Omental fat pad (tissue), 4 donors: Measurements from ENCODE around the gene TPCN2. TPM values are rescaled to one million over a fixed set of nuclear protein-coding genes. Genes with fewer than 3 reads are reported as not detected.

Experiments used
- ATAC-seq: fragments of 150-250 bp; one replicate; pipeline ENCODE4 v1.9.1; 2016; ENCODE audit warnings: mild to moderate bottlenecking, moderate library complexity; ENCODE audit not compliant: low FRiP score
- DNase-seq: peaks from one replicate; pipeline ENCODE4 v3.0.0-alpha.2; 2019; ENCODE audit warnings: low spot score
- total RNA-seq, 4 donors: library from RNA; depleted of rRNA; stranded (reverse); fragments of >200 nt; gene quantifications; one replicate each; pipeline ENCODE4 v1.1.0, GENCODE V29; 2016
- TF ChIP-seq, protein P1 (sequence below), 3 donors: fragments of 450-650 bp; IDR thresholded peaks; one replicate each; pipeline ENCODE4 v1.5.1; 2016 to 2017; ENCODE audit warnings: antibody characterized with exemption in 3 of 3, mild to moderate bottlenecking in 3 of 3, moderate library complexity in 2 of 3

Gene TPCN2
- total RNA-seq, 4 donors from 2014 or later, result 11.8 to 23.3 (median 15.4) TPM

DNA sequence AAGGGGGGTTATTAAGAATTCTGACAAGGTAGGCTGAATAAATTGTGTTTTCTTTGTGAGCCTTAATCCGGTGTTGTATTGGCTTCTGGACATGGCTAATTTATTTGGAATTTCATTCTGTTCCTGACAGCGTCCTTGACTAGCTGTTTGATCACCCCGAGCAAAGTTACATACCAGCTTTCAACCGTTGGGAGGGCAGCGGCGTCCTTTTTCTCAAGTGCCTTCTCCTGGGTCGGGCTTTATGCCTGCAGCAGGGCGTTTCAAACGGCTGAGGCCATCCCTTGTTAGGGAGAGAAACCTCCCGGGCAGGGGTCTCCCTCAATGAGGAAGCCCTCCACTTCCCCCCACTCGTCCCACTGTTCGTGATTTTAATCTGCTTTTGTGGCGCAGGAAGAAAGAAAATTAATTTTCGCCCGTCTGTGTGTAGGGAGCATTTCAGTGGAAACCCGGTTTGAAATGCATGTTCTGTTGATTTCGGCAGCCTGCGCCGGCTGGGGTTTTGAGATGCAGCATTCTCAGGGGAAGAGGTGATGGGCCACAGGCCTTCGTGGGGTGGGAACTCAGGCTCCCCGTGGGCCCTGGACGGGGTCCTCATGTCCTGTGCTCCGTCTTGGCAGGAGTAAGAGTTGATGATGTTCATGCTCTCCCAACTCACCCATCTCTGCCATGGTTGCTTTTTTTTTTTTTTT is 104.1 kb downstream of the TPCN2 start:
- TF ChIP-seq, protein P1, sequence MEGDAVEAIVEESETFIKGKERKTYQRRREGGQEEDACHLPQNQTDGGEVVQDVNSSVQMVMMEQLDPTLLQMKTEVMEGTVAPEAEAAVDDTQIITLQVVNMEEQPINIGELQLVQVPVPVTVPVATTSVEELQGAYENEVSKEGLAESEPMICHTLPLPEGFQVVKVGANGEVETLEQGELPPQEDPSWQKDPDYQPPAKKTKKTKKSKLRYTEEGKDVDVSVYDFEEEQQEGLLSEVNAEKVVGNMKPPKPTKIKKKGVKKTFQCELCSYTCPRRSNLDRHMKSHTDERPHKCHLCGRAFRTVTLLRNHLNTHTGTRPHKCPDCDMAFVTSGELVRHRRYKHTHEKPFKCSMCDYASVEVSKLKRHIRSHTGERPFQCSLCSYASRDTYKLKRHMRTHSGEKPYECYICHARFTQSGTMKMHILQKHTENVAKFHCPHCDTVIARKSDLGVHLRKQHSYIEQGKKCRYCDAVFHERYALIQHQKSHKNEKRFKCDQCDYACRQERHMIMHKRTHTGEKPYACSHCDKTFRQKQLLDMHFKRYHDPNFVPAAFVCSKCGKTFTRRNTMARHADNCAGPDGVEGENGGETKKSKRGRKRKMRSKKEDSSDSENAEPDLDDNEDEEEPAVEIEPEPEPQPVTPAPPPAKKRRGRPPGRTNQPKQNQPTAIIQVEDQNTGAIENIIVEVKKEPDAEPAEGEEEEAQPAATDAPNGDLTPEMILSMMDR (IDR thresholded peaks at IDR 0.05), result no peak
- ATAC-seq (no peak), DNase-seq (no peak)

DNA sequence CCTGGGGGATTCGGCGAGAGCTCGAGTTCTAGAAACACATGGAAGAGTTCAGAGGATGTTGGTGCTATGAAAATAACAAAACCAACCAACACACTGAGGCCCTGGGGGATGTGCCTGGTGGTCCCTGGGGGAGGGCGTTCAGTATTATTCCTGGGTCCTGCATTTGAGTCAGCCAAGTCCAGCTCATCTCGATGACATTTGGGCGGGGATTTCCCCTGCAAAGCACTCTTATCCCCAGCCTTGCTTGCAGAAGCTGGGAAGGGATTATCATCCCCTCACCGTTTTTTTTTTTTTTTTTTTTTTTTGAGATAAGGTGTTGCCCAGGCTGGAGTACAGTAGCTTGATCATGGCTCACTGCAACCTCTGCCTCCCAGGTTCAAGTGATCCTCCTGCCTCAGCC is 104.9 kb downstream of the TPCN2 start:
- TF ChIP-seq, protein P1 (IDR thresholded peaks at IDR 0.05), result no peak
- DNase-seq (no peak), ATAC-seq (no peak)

DNA sequence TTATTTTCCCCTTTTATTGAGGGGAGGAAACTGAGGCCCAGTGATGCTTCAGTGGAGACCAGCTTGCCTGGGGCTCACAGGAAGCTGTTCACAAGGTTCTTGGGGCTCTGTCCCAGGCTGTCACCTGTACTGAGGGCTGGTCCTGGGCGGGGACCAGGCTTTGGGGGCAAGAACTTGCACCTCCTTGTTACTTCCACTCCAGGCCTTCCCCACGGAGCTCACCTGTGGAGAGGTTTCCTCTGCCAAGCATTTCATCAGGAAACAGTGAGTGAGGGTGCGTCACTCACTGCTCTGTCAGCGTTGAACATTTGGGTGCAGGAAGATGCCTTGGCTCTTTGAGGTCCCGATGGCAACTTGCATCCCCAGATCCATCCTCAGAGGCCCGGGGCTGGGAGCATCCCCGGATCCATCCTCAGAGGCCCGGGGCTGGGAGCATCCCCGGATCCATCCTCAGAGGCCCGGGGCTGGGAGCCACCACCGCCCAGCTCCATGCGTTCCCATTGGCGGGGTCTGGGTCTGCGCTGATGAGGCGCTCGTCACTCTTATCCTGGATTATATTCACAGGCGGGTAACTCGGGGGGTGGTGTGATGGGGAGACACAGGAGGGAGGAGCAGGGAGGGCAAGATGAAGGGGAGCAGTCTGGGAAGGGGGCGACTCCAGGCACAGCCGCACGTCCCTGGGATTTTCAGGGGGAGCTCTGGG is 105.6 kb downstream of the TPCN2 start:
- TF ChIP-seq, protein P1 (IDR thresholded peaks at IDR 0.05), result no peak
- no peak for ATAC-seq
- no peak for DNase-seq

DNA sequence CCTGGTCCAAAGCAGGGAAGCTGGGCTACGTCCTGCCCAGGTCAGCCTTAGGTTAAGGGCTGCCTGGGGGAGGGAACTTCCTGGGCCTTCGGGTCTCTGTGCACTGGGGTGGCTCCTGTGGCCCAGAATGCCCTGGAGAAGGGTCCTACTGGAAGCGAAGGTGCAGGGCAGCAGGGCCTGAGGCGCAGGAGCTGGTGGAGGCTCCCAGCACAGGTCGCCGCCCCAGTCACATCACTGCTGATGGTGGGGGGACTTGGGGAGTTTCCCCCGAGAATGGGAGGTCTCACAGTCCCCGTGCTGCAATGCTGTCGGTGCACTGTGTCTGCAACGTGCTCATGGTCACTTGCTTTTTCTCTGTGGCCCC is 106.2 kb downstream of the TPCN2 start:
- no peak for ATAC-seq
- TF ChIP-seq, protein P1 (IDR thresholded peaks at IDR 0.05), result no peak
- no peak for DNase-seq

DNA sequence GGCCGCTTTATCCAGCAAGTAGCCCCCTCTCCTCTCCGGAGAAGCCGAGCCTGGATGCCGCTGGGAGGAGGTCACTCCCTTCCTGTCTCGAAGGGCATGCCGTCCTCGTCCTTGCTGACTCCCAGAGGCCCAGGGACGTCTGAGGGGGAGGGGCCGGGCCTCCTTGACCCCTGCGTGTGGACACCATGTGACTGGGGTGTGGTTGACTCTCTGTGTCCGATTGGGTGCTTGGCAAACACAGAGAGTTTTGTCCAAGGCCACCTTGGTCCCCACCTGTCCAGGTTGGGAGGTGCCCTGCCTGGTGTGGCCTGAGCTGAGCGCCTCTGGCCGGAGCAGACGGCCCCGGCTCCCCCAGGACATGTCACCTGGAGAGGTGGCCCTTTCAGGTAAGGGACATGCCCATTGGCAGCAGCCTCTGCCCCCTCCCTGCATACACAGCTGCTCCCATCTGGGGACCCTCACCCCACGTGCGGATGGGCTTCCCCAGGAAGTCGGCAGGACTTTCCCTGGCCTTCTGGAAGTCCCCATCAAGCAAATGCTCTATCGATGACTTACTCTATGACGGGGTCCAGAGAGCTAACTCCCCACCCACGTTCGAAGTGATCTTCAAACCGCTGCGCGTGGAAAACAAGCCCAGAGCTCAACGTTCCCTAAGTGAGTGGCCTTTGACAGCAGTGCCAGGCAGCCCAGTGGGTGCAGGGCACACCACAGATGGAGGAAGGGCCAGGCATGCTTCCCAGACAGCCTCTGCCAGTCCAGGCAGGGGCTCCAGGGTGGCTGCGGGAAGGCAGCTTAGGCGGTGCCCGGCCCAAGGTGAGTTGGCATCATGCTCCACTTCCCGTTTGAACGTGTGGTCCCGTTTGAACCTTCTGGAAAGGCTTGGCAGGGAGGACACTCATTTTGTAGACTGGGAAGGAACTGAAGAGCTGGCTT is 106.8 kb downstream of the TPCN2 start, which contains the start of gene SMIM38:
SMIM38 (plus strand) TSS at position 634 of the 933 bp plus-strand sequence. CDS start 1,912 bp downstream, outside the sequence.
- DNase-seq, result no peak

DNA sequence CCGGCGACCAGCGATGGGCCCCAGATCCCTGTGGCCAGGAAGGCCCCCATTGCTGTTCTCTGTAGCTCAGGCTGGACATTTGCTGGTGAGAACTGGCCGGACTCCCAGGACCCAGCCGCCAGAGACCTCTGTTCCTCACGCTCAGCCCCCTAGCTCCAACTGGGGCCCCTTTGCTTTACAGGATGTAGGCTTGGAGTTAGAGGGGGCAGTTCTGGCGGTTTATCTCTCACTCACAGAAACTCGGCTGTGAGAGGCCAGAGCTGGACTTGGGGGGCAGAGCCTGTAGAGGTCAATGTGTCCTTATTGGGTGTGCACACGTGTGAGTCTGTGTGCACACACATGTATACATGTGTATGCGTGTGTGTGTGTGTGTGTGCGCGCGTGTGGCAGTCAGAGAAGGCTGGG is 107.5 kb downstream of the TPCN2 start:
- DNase-seq, result no peak
- ATAC-seq, result no peak

More for the DNA sequence above, 106.8 kb downstream of the TPCN2 start, which contains the start of gene SMIM38:
- no peak for ATAC-seq
- TF ChIP-seq, protein P1 (IDR thresholded peaks at IDR 0.05), result no peak

More for the DNA sequence above, 107.5 kb downstream of the TPCN2 start:
- TF ChIP-seq, protein P1 (IDR thresholded peaks at IDR 0.05), result no peak
